HCT116 (cell line): ENCODE data around the gene FAH. TPM values are rescaled to one million over a fixed set of nuclear protein-coding genes. Genes with fewer than 3 reads are reported as not detected.
A peak's percentile ranks its signal among the peaks of the same experiment; 100 is the strongest.

Experiments used
- ATAC-seq: fragments of 200-7000 bp; cut with Tn5 transposase; 2 replicates; pipeline ENCODE4 v1.9.1; 2020; ENCODE audit warnings: mild to moderate bottlenecking, moderate library complexity
- BruUV-seq: library from RNA; stranded (reverse); fragments of 400-500 nt; replicated peaks from 2 replicates; lab custom pipeline; 2021; lab: Mats Ljungman, UMichigan
- CTCF ChIA-PET: fragments of 300-600 bp; sonication (Branson Sonifier 250); formaldehyde crosslinking; loops from one replicate; lab custom pipeline; 2021; ENCODE audit warnings: antibody characterized with exemption; lab: Charles Lee
- POLR2A ChIA-PET: fragments of 300-600, 350-600 bp; sonication (Branson Sonifier 250); formaldehyde crosslinking; loops from one replicate; lab custom pipeline; 2021; ENCODE audit warnings: antibody characterized with exemption; lab: Charles Lee
- RAD21 ChIA-PET, 2 experiments: fragments of 300-600 bp; sonication (Branson Sonifier 250); formaldehyde crosslinking; loops; one replicate each; lab custom pipeline; 2023; ENCODE audit warnings: low total read pairs in 2 of 2; ENCODE audit not compliant: uncharacterized antibody in 2 of 2, unreplicated experiment in 2 of 2, low non-redundant PET in 1 of 2; lab: Charles Lee
- DNase-seq: peaks from one replicate; pipeline ENCODE4 v3.0.0-alpha.2; 2010; ENCODE audit warnings: low read depth, low spot score
- H2AFZ ChIP-seq: fragments of 200-600 bp; shearing (Covaris generic), sonication (generic); 2 replicates; pipeline ENCODE4 v1.6.1; 2017; ENCODE audit warnings: low read depth, mixed run types, mixed read lengths, antibody characterized with exemption, low read length; ENCODE audit not compliant: poor library complexity, severe bottlenecking
- H3K27ac ChIP-seq: 2 replicates; pipeline ENCODE4 v1.5.1; 2012; ENCODE audit warnings: low read depth, low read length
- H3K27me3 ChIP-seq: fragments of 200-600 bp; sonication (generic); 2 replicates; pipeline ENCODE4 v1.6.1; 2016; ENCODE audit warnings: mixed run types, low read length, mixed read lengths; ENCODE audit not compliant: insufficient read depth
- H3K36me3 ChIP-seq, 2 experiments: fragments of 200-500 bp in 1 of 2; fragments of 200-600 bp in 1 of 2; sonication (Bioruptor generic) in 1 of 2; sonication (generic) in 1 of 2; 2 replicates each; pipeline versions ENCODE4 v1.5.1 to v1.6.1; 2014 to 2016; ENCODE audit warnings: low read length in 2 of 2, inconsistent platforms in 1 of 2, mixed read lengths in 1 of 2, mixed run types in 1 of 2; ENCODE audit not compliant: insufficient read depth in 2 of 2, control insufficient read depth in 1 of 2
- H3K4me1 ChIP-seq, 2 experiments: fragments of 200-600 bp in 1 of 2; sonication (generic) in 1 of 2; 2 replicates each; pipeline versions ENCODE4 v1.5.1 to v1.6.1; 2012 to 2017; ENCODE audit warnings: low read length in 2 of 2, inconsistent platforms in 1 of 2, mild to moderate bottlenecking in 1 of 2, mixed read lengths in 1 of 2, mixed run types in 1 of 2, moderate library complexity in 1 of 2; ENCODE audit not compliant: insufficient read depth in 2 of 2, control insufficient read depth in 1 of 2
- H3K4me2 ChIP-seq: fragments of 200-600 bp; sonication (generic); 2 replicates; pipeline ENCODE4 v1.6.1; 2017; ENCODE audit warnings: mixed run types, low read length, mixed read lengths
- H3K4me3 ChIP-seq, 2 experiments: fragments of 200-600 bp in 1 of 2; sonication (generic) in 1 of 2; replicated peaks in 1 of 2; 2 replicates each; pipeline ENCODE4 v1.5.1; 2011 to 2016; ENCODE audit warnings: low read length in 2 of 2, control low read depth in 1 of 2, low read depth in 1 of 2, mild to moderate bottlenecking in 1 of 2, mixed read lengths in 1 of 2, mixed run types in 1 of 2
- H3K79me2 ChIP-seq: fragments of 200-600 bp; sonication (generic); 2 replicates; pipeline ENCODE4 v1.6.1; 2017; ENCODE audit warnings: mild to moderate bottlenecking, mixed run types, low read length, moderate library complexity, mixed read lengths; ENCODE audit not compliant: insufficient read depth
- H3K9ac ChIP-seq: fragments of 200-600 bp; sonication (generic); 2 replicates; pipeline ENCODE4 v1.6.1; 2016; ENCODE audit warnings: low read length, mixed read lengths
- H3K9me2 ChIP-seq: fragments of 200-600 bp; sonication (generic), shearing (Covaris generic); 2 replicates; pipeline ENCODE4 v1.6.1; 2017; ENCODE audit warnings: mixed run types, mild to moderate bottlenecking, moderate library complexity; ENCODE audit not compliant: insufficient read depth
- H3K9me3 ChIP-seq, 2 experiments: fragments of 200-500 bp in 1 of 2; fragments of 200-600 bp in 1 of 2; sonication (Bioruptor generic) in 1 of 2; sonication (generic) in 1 of 2; 2 replicates each; pipeline ENCODE4 v1.6.1; 2014 to 2017; ENCODE audit warnings: low read length in 2 of 2, mixed read lengths in 2 of 2, inconsistent platforms in 1 of 2, low read depth in 1 of 2, mild to moderate bottlenecking in 1 of 2, mixed run types in 1 of 2, moderate library complexity in 1 of 2; ENCODE audit not compliant: control insufficient read depth in 1 of 2, insufficient read depth in 1 of 2
- H4K20me1 ChIP-seq: fragments of 200-600 bp; sonication (generic), shearing (Covaris generic); 2 replicates; pipeline ENCODE4 v1.6.1; 2017; ENCODE audit warnings: mixed run types, mild to moderate bottlenecking, moderate library complexity; ENCODE audit not compliant: insufficient read depth
- CEBPB ChIP-seq: IDR thresholded peaks from 2 replicates; pipeline ENCODE4 v1.6.1; 2012; ENCODE audit warnings: low read depth
- ELF1 ChIP-seq: IDR thresholded peaks from 2 replicates; pipeline ENCODE4 v1.6.1; 2012; ENCODE audit warnings: low read depth, borderline replicate concordance
- FOSL1 ChIP-seq: IDR thresholded peaks from 2 replicates; pipeline ENCODE4 v1.6.1; 2012; ENCODE audit warnings: low read depth
- JUND ChIP-seq: IDR thresholded peaks from 2 replicates; pipeline ENCODE4 v1.6.1; 2012
- POLR2A ChIP-seq: IDR thresholded peaks from 2 replicates; pipeline ENCODE4 v1.7.0; 2011; ENCODE audit warnings: borderline replicate concordance; ENCODE audit not compliant: insufficient read depth, insufficient read length; ENCODE audit errors: extremely low read depth
- POLR2AphosphoS5 ChIP-seq: IDR thresholded peaks from 2 replicates; pipeline ENCODE4 v1.6.1; 2011; ENCODE audit warnings: mild to moderate bottlenecking, low read depth, low read length, moderate library complexity
- RAD21 ChIP-seq: IDR thresholded peaks from 2 replicates; pipeline ENCODE4 v1.6.1; 2012; ENCODE audit warnings: low read depth, mild to moderate bottlenecking
- SIN3A ChIP-seq: IDR thresholded peaks from 2 replicates; pipeline ENCODE4 v1.6.1; 2012; ENCODE audit warnings: low read depth
- SP1 ChIP-seq: IDR thresholded peaks from 2 replicates; pipeline ENCODE4 v1.6.1; 2012; ENCODE audit warnings: low read depth
- TCF7L2 ChIP-seq: IDR thresholded peaks from 2 replicates; pipeline ENCODE4 v1.7.0; 2011; ENCODE audit warnings: borderline replicate concordance, inconsistent platforms; ENCODE audit not compliant: insufficient read depth, insufficient read length; ENCODE audit errors: extremely low read depth
- YY1 ChIP-seq: IDR thresholded peaks from 2 replicates; pipeline ENCODE4 v1.6.1; 2011; ENCODE audit warnings: low read length, low read depth, moderate library complexity, mild to moderate bottlenecking; ENCODE audit not compliant: insufficient replicate concordance; ENCODE audit errors: extremely low read depth
- ZFX ChIP-seq: fragments of 450-650 bp; IDR thresholded peaks from 2 replicates; pipeline ENCODE4 v1.6.1; 2017
- intact Hi-C: fragments of 100-400 bp; cut with micrococcal nuclease; formaldehyde crosslinking; loops from 2 replicates; pipeline ENCODE4 v1.10.0; 2022
- total RNA-seq: library from RNA; stranded (reverse); gene quantifications from one replicate; pipeline ENCODE4 v1.2.1, GENCODE V29; 2021; ENCODE audit not compliant: unreplicated experiment
- TF ChIP-seq, protein P1 (sequence below), 3 experiments: fragments of 200-600 bp in 1 of 3; sonication (generic) in 1 of 3; IDR thresholded peaks in 2 of 3; conservative IDR thresholded peaks in 1 of 3; 2 replicates each; pipeline ENCODE4 v1.5.1; 2012 to 2017; ENCODE audit warnings: low read depth in 2 of 3, low read length in 2 of 3, antibody characterized with exemption in 1 of 3, borderline replicate concordance in 1 of 3, control low read depth in 1 of 3, mild to moderate bottlenecking in 1 of 3, mixed read lengths in 1 of 3, mixed run types in 1 of 3, moderate library complexity in 1 of 3; ENCODE audit not compliant: insufficient read depth in 1 of 3
- TF ChIP-seq, protein P2 (sequence below): IDR thresholded peaks from 2 replicates; pipeline ENCODE4 v1.6.1; 2011; ENCODE audit warnings: mild to moderate bottlenecking, low read length, moderate library complexity; ENCODE audit not compliant: insufficient replicate concordance; ENCODE audit errors: extremely low read depth

The FAH gene
- total RNA-seq, 1 experiment from 2014 or later = 20.0 TPM

DNA sequence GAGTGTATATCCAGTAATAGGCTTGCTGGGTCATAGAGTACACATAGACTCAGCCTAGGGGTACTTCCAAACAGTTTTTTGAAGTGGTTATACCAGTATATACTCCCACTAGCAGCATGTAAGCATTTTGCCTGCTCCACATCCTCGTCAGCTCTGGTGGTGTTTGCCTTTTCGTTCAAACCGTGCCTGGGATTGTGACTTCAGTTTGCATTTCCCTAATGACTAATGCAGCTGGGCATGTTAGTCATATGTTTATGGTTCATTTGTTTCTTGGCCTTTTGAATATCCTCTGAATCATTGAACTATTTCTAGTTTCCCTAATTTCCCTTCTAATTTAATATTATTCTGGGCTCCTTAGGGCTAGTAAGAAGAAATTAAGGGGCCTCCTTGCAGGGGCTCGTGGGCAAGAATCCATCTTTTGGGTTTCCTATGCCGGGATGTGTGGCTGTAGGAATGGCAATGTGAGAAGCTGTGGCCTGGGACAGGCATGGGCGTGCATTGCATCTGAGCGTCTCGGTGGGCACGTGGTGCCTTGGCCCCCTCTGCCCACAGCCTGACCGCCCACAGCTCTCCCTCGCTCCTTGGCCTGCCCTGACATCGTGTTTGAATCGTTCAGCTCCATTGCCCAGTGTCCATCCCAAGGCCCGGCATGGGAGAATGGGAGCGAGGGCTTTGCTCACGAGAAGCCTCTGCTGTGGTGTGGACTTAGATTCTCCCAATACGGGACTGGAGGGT lies 26.4 kb downstream of the FAH start:
- no TSS peak for BruUV-seq

DNA sequence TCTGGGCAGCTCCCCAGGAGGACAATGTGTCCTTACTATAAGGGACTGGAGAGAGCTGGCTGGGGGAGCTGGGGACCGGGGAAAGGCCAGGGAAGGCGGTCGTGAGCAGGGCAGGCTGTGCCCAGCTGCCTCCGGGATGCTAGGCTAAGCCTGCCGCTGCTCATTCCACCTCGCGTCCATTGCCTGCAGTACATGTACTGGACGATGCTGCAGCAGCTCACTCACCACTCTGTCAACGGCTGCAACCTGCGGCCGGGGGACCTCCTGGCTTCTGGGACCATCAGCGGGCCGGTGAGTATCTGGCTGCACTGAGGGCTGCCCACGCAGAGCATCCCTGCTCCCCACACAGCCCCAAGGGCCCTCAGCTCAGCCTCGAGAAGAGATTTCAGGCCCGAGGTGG lies 27.1 kb downstream of the FAH start:
- ChIA-PET POLR2A (no interaction called here), RAD21 (no interaction called here), CTCF (no interaction called here)
- Histone ChIP-seq H2AFZ (no peak overlapping the region), H3K4me3 (no peak overlapping the region), H3K36me3 (no peaks in the 10 kb centered on the region), H4K20me1 (no peaks in the 10 kb centered on the region), H3K4me2 (no peak overlapping the region), H3K27me3 (no peaks in the 10 kb centered on the region), H3K4me1 (peaks cover 0 to 10% of the 10 kb centered on the region in 2 experiments; a peak in 2 of 4 replicates), H3K27ac (no peak overlapping the region), H3K9me3 (no peaks in the 10 kb centered on the region), H3K79me2 (no peaks in the 10 kb centered on the region), H3K9me2 (no peaks in the 10 kb centered on the region), H3K9ac (no peak overlapping the region)
- no TSS peak for BruUV-seq
- ATAC-seq (no peak), DNase-seq (no peak)
- intact Hi-C loops = loop anchor here (10.0 kb wide), 3 partner anchors 285 to 585 kb away; partner anchors contain the start of gene MTHFS
- TF ChIP-seq, protein P1, sequence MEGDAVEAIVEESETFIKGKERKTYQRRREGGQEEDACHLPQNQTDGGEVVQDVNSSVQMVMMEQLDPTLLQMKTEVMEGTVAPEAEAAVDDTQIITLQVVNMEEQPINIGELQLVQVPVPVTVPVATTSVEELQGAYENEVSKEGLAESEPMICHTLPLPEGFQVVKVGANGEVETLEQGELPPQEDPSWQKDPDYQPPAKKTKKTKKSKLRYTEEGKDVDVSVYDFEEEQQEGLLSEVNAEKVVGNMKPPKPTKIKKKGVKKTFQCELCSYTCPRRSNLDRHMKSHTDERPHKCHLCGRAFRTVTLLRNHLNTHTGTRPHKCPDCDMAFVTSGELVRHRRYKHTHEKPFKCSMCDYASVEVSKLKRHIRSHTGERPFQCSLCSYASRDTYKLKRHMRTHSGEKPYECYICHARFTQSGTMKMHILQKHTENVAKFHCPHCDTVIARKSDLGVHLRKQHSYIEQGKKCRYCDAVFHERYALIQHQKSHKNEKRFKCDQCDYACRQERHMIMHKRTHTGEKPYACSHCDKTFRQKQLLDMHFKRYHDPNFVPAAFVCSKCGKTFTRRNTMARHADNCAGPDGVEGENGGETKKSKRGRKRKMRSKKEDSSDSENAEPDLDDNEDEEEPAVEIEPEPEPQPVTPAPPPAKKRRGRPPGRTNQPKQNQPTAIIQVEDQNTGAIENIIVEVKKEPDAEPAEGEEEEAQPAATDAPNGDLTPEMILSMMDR (IDR thresholded peaks at IDR 0.05 in 2 of 3, conservative IDR thresholded peaks at IDR 0.05 in 1 of 3; ENCODE audit: borderline replicate concordance in 1 of 3, insufficient read depth in 1 of 3, low read depth in 2 of 3, low read length in 2 of 3) = no peak
- TF ChIP-seq TCF7L2 (no peak), POLR2A (no peak), SP1 (no peak), ZFX (no peak), YY1 (no peak), ELF1 (no peak), RAD21 (no peak)

More for the DNA sequence above, 26.4 kb downstream of the FAH start:
- DNase-seq = no peak
- no peak for ATAC-seq
- CTCF ChIA-PET = no interaction called here
- Histone ChIP-seq H3K9me3 (no peaks in the 10 kb centered on the region), H3K4me3 (no peak overlapping the region), H4K20me1 (no peaks in the 10 kb centered on the region), H3K36me3 (no peaks in the 10 kb centered on the region), H3K4me1 (peaks cover 0 to 10% of the 10 kb centered on the region in 2 experiments; a peak in 2 of 4 replicates), H2AFZ (no peak overlapping the region), H3K27me3 (no peaks in the 10 kb centered on the region), H3K4me2 (peak overlapping the region; percentile 53), H3K9me2 (no peaks in the 10 kb centered on the region), H3K27ac (no peak overlapping the region), H3K9ac (no peak overlapping the region), H3K79me2 (no peaks in the 10 kb centered on the region)
- TF ChIP-seq SIN3A (no peak), ELF1 (no peak), POLR2AphosphoS5 (no peak), FOSL1 (peak; percentile 50), JUND (no peak), SP1 (peak; percentile 31; the same call in 1 of the 2 replicates), CEBPB (no peak)
- TF ChIP-seq, protein P2, sequence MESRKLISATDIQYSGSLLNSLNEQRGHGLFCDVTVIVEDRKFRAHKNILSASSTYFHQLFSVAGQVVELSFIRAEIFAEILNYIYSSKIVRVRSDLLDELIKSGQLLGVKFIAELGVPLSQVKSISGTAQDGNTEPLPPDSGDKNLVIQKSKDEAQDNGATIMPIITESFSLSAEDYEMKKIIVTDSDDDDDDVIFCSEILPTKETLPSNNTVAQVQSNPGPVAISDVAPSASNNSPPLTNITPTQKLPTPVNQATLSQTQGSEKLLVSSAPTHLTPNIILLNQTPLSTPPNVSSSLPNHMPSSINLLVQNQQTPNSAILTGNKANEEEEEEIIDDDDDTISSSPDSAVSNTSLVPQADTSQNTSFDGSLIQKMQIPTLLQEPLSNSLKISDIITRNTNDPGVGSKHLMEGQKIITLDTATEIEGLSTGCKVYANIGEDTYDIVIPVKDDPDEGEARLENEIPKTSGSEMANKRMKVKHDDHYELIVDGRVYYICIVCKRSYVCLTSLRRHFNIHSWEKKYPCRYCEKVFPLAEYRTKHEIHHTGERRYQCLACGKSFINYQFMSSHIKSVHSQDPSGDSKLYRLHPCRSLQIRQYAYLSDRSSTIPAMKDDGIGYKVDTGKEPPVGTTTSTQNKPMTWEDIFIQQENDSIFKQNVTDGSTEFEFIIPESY = no peak
- POLR2A ChIA-PET = no interaction called here
- RAD21 ChIA-PET = no interaction called here
- intact Hi-C loops = loop anchor here (10.0 kb wide), 3 partner anchors 284 to 584 kb away; partner anchors contain the start of gene MTHFS
